GM20000 (cell line): ENCODE measurements around the gene RPL32.

Source experiments
- DNase-seq: peaks from one replicate; pipeline ENCODE4 v3.0.0; 2012; ENCODE audit warnings: low spot score
- CTCF ChIP-seq: IDR thresholded peaks from 2 replicates; pipeline ENCODE4 v1.5.1; 2012; ENCODE audit warnings: mild to moderate bottlenecking, control low read depth; ENCODE audit errors: extremely low read depth, missing control alignments

RPL32 gene

DNA sequence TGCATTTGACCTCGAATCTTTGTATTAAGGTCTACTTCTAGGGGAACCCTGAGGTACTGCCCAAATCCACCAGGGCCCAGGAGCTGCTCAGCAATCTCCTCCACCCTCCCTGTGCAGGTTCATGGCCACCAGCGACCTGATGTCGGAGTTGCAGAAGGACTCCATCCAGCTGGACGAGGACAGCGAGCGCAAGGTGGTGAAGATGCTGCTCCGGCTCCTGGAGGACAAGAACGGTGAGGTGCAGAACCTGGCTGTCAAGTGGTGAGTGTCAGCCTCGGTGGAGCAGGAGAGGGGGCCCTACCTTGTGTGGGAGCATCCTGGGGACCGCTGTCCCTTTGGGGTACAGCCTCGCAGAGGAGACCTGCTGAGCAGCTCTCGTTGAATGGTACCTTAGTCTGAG, 38.0 kb downstream of the RPL32 start:
- no peak for TF ChIP-seq CTCF
- DNase-seq: no peak

DNA sequence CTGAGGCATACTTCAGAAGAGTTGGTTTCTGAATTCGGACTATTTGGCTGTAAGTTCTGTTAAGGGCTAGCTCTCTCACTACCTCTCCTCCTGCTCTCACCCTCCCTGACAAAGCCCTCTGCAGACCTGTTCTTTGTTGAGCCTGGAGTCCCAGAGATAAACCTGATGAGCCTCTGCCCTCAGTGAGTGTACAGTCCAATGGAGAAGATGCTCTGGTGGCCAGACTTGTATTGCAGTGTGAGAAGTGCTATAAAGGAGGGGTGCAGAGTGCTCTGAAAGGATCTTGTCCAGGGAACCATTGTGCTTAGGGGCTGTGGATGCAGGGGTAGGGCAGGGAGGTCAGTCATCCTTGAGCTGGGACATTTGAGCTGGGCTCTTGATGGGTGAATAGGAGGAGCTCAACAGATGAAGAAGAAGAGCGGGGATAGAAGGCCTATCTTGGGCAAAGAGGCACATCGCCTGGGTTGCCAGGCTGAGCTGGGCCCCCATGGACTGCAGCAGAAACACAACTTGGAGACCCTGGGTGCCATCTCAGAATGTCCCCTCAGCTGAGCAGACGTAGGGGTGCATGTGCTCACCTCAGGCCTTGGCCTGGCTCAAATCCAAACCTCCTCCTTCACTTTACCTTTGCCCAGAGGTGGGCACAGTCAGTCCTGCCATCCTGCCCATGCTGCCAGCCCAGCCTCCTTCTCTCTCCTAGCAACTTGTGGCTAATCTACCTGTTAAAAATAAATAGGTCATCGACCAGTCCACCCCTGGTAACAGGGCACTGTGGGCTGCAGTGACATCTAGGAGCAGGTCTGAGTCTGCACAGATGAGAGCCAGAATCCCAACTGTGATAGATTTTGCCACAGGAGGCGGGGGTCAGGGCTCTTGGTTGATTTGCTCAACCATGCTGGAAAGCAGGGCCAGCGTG, 41.6 kb downstream of the RPL32 start:
- no peak for DNase-seq
- no peak for TF ChIP-seq CTCF

GRCh38 chr3:12798559-12799179, 42.7 kb downstream of the RPL32 start:
- no peak for TF ChIP-seq CTCF
- no peak for DNase-seq

- TF ChIP-seq CTCF: no peak
- DNase-seq: no peak
These were observed 43.3 kb downstream of the RPL32 start for GRCh38 chr3:12797892-12798558.

- DNase-seq: no peak
- TF ChIP-seq CTCF: no peak
These were observed 44.1 kb downstream of the RPL32 start for GRCh38 chr3:12797124-12797891.

- peak; percentile 51 for DNase-seq
- TF ChIP-seq CTCF: no peak
These were observed 44.9 kb downstream of the RPL32 start, which contains the start of gene CAND2 for GRCh38 chr3:12796171-12797123. TSS of gene CAND2 (plus strand) at chr3:12796680. CDS start at chr3:12796721, 41 bp downstream.
